NOMO-1 treated with DMSO at 0.1 percent for 48 hours (cell line): ENCODE data around the gene PGAP1.
"Not testable (repeated sequence)": the region's sequence is repeated elsewhere in the genome, so short reads cannot be mapped to it uniquely, and the experiment has no call there.

Experiments used
- DNase-seq: peaks from one replicate; lab custom pipeline; 2025; ENCODE audit not compliant: unreplicated experiment; lab: John Stamatoyannopoulos, UW

The PGAP1 gene

DNA sequence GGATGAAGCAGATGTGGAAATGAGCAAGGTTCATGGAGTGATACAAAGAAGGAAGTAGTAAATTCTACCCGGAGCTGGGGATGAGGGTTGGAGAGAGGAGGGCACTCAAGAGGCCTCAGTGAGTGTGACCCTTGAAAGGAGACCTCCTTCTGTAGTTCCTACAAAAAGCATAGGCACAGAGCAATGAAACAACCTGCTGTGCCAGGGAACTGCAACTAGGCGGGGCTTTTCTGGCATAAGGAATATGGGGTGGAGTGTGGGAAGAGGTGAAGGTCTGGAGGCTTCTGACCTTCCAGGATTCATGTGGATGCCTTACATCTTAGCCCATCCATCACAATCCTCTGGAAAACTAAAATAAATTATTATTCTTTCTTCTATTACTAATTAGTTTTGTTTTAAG lies 25.5 kb upstream of the PGAP1 start:
- no peak for DNase-seq

DNA sequence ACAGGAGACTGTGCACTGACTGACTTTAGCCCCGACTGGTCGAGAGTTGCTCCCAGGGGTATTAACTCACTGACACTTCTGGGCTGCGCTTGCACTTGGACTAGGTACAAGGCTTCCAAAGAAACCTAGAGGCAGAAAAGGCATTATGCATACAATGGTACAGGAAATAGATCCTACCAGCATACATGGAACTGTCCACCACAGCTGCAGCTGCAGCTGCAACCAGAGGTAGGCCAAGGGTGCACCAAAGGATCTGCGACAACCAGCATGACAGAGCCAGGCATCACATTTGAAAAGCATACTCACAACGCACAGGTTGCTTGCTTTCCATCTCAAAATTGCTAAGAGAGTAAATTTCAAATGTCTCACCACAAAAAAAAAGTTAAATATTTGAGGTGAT lies 22.6 kb upstream of the PGAP1 start:
- no peak for DNase-seq

DNA sequence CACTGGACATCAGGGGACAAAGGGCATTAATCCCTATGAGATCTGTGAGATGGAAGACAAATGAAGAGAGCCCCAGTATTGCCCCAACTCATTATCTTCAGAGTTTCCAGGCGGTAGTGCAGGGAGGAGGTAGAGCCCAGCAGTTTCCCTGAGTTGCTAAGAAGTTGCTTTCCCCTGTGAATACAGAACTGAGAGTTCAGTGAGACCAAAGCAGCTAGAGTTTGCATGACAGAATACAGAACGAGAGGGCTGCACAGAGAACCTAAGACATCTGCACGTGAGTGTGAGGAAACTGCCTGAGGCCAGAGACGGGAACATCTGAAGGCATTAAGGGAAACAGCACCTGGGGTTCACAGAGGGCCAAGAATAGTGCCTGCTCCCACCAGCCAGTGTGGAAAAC lies 18.1 kb upstream of the PGAP1 start:
- peak; percentile 12 for DNase-seq

DNA sequence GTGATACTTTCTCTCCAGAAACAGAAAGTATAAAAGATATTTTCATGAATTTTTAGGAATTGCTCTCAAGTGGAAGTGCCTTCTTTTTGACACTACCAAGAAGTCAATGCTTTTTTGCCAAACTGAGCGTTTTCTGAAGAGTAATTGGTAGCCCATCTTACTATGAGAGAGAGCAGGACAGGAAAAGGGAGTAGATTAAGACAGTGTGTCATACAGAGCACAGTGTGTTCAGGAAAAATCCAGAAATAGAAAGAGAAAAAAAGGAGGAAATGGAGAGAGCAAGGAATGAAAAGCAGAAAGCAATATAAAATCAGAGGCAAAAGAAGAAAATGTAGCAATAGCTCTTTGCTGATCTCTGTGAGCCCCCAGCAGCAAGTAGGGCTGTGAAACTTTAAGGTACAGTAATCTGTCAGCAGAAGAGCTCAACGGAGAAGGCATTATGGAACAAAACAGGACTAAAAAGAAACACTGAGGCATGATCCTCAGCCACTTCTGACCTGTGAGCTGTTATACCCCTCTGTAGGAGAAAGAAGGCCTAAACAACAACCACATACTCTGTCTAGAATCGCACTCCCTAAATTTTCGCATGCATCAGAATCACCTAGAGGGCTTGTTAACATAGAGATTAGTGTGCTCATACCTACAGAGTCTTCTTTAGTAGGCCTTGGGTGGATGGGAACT lies 15.0 kb upstream of the PGAP1 start:
- DNase-seq = no peak

DNA sequence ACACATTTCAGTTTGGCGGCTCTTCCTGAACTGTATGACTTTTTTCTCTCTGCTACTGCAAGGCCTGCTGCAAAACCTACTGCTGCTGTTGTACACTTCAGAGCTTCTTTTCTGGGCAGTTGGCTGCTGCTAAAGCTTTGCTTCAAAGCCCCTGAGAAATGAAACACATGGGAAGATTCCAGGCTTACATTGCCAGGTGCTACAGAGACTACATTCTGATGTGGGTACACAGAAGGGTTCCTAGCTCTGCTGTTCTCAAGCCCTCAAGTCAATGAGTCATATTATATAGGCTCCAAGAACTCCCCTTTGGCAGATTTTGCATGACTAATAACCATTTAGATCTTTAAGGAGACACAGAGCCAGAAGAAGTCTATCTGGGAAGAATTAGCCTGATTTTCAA lies 12.9 kb upstream of the PGAP1 start:
- DNase-seq = no peak

DNA sequence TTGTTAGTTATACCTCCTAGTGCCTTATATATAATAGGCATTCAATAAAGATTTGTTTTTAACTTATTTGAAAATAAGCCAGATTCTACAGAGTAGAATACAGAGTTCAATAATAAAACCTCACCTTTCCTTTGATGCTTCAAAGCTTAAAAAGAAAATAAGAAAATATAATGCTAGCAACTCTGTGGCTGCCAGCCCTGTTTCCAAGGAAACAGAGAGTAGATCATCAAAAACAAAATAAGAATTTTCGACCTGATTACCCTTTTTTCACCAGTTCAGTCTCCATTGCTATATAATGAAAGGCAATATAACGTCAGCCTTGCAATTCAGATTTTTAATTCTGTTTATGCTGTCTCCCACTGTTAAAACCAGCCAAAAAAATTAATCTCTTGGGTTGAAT lies 8.9 kb upstream of the PGAP1 start:
- DNase-seq = no peak

DNA sequence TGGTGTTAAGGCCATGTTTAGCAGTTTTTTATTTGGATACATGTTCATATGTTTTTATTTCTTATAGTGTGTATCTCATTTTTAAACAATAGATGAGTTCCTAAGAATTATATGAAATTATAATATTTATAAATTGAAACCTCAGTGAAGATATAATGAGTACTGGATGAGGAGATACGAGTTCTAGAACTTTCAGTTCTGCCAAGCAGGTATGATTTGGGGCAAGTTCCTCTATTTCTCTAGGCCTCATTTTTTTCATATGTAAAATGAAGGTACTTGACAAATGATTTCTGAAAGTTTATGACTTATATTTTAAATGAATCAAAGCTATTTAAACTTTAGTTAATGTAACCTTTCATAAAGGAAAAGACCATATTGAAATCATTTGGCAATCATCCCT lies 8.2 kb upstream of the PGAP1 start:
- DNase-seq = no peak

DNA sequence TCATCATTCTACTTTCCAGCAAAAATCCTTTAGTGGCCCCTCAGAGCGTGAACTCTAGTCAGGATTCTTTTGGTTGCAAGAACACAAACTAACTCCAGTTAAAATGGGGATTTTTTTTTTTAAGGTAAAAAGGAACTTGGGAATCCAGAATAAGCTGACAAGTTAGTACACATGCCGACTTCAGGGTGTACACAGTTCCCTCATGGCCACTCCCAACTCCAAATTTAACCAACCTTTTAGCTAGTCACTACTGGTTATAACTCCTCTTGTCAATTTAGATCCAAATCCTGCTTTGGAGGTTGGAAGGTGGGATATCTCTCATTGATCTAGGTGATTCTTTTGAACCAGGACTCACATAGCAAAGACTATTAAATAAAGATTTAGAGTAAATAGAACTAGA lies 5.0 kb upstream of the PGAP1 start:
- DNase-seq = no peak

DNA sequence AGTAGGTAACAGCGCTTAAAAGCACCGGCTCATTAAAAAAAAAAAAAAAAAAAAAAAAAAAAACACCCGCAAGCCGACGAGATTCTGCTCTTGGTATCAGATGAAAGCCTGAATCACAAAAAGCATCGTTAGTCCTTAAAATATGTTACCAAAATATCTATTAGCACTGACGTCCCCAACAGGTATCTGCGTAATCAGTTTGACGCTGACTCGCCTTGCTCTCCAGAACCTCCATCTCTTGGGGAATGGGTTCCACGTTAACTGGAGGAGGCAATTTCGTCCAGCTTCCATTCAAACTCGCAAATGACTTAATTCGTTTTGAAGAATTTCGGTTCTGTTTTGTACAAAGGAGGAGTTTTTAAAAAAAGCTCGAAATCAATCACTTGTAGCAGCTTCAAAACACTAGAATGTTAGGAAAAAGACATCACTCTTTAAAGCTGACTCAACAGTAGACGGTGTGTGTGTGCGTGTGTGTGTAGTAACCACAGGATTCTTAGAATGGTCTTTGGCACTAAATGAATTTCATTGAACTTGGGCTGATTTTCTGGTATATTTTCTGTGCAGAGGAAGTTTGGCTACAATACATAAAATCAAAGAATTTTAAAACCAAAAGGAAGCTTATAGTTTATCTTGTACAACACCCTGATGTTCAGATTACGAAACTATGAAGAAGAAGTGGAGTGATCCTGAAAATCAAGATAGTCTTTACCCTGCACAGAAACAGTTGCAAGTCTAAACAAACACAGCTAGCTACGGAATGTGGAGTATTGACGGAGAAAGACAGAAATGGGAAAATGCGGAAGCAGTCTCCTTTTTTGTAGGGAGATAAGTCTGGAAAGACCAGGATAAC lies 1.1 kb upstream of the PGAP1 start:
- peak; percentile 53 for DNase-seq

DNA sequence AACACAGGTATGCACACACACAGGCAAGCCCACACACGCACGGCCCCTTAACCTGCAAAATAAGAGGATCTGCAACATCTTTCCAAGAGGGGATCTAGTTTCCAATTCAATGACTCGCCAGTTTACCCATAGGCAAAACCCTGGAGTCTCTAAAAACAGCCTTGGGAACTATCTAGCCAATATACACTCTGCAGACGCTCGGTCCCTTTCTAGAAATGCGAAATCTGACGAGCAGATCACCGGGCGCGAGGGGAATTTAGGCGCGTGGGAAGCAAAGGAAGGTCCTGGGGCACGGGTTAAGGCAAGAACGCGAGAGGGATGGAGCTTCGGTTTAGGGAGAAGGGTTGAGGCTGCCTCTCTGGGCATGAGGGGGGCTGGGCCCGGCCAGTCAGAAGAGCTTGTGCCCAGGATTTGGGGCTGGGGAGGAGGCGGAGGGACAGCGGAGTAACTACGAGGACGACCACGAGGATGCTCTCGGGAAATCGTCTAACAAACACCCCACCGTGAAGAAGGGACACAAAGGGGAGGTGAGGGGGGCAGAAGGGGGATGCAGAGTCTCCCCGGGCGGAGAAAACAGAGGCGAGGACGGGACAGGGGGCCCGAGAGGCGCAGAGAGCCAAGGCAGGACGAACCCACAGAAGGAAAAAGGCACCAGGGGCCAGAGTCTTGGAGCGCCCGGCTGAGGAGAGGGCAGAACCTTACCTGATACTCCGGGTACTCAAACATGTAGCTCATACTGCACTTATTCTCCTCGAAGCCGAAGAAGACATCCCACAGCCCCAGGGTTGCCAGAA lies 542 bp downstream of the PGAP1 start:
- no peak for DNase-seq

DNA sequence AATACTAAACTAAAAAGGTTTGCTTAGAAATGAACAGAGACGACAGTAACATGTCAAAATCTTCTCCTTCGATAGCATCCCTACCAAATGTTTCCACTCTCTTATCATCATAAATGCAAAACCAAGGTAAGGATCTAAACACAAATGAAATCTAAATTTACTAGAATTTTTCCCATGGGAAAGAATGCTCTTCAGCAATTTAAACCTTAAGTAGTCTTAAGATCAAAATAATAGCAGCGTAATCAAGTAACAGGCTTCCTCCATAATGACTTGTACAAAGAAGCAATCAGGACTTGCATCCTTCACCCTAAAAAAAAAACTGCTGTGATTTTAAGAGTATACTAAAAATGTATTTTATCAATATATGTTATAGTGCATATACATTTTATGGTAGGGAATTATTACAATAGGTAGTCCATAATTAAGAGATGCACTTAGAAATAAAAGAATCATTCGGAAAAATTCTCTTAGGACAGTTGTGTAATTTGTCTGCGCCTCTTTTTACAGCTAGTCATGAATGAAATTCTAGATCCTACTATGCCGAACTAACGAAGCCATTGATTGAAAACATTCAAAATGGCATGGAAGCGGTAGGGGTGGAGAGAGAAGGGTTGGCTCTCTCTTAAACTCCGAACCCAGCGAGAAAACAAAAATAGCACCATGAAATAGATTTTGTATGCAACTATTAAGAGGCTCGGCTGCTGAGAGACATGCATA lies 1.3 kb downstream of the PGAP1 start:
- DNase-seq = no peak

DNA sequence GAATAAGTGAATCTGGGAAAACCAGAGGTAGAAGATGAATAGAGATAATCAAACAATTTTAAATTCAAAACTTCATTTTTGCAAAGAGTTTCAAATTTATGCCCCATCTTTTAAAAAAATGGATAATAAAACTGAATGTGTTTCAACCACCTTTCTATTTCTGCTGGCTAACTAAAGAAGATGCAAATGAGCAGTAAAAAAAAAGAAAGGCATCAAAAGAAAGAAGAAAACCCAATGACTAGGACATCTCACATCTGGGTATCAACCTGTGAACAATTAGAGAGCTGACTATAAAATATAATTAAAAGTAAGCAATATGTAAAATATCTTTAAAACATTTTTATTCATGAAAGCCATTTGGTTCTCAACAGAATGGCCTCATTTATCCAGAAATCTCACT lies 2.5 kb downstream of the PGAP1 start:
- DNase-seq = no peak

DNA sequence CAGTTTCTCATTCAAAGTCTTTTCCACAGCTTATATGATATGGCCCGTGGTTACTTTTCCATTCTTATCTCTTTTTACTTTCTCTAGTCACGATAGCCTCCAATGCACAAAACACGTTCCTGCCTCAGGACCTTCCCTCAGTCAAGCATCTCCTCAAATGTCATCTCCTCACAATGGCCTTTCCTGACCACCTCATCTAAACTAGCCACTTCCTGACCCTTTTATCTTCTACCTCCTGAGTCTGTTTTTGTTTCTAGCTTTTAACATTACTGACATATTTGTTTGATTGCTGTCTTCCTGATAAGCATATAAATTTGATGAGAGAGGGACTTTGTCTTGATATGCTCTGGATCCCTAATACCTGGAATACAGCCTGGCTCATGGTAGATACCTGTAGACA lies 7.6 kb downstream of the PGAP1 start:
- DNase-seq = no peak

DNA sequence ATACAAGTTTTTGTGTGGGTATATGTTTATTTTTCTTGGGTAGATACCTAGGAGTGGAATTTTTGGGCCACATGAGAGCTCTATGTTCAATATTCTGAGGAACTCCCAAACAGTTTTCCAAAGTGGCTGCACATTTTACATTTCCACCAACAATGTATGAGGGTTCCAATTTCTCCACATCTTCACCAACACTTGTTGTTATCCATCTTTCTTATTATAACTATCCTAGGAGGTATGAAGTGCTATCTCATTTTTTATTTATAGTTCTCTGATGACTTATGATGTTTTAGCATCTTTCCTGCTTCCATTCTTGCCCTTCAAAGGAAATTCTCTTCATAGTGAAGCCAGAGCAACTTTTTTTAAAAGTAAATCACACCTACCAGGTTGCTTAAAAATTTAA lies 8.7 kb downstream of the PGAP1 start:
- no peak for DNase-seq

DNA sequence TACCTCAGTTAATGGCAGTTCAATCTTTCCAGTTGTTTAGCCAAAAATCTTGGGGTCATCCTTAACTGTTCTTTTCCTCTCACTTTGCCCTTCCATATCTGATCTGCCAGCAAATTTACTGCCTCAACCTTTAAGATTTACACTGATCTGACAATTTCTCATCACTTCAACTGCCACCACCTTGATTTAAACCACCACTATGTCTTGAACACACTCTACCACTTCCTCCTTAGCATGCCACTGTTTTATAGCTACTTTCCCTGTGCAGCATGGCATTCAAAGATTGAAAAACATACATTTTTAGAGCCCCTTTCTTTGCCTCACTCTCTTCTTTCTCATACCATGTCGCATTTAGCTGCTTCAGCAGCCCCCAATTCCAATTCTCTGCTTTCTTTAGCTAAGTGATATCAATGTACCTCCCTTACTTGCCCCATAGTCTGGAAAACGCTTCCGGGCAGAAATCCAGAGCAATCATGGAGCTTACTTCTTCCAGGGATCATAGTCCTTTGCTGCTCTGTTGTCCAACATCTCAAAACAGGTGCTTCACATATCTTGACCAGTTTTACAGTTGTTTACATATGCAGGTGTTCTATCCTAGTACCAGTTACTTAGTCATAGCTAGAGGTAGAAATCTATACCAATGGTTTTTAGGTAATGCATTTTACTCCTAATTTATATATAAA lies 10.9 kb downstream of the PGAP1 start:
- DNase-seq = peak; percentile 27

DNA sequence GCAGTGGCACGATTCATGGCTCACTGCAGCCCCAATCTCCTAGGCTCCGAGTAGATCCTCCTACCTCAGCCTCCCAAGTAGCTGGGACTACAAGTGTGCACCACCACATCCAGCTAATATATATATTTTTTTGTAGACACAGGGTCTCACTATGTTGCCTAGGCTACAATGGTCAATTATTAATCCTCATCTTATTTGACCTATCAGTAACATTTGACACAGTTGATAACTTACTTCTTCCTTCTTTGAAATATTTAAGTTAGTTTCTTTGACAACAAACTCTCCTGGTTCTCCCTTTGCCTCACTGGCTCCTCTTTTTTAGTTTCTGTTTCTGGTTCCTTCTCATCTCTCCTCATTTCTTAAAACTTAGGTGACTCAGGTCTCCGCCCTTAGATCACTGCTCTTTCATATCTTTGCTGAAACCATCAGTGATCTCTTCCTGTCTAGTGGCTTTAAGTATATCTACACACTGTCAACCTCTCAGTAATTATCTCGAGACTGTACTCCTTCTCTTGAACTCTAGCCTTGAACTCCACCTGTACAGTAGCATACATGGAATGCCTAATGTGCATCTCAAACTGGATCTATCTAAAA lies 11.5 kb downstream of the PGAP1 start:
- peak; percentile 83 for DNase-seq

DNA sequence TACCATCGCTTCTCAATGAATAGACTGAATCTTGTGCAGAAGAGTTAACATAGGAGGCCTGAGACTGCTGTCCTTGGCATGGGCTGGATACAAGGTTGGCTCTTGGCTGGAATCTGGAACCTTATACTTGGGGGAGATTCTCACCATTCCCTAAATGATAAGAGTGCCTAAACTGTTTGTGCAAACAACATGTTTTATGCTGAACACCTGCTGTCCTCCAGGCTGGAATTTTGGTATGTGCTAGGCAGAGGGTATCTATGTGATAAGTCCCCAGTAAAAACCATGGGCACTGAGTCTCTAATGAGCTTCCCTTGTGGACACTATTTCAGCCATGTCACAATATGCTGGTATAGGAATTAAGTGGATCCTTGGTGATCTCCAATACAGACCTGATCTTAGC lies 12.8 kb downstream of the PGAP1 start:
- DNase-seq = no peak

DNA sequence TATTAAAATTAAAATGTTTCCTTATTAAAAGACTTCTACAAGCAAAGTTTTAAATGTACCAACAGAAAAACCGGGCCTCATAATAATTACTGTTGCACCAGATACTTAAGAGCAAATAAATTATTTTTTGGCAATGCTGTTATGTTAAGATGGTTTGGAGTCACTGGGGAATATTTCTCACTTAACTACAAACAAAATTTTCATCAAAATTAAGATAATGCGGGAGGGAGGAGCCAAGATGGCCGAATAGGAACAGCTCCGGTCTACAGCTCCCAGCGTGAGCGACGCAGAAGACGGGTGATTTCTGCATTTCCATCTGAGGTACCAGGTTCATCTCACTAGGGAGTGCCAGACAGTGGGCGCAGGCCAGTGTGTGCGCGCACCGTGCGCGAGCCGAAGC lies 21.1 kb downstream of the PGAP1 start:
- not testable (repeated sequence) for DNase-seq

DNA sequence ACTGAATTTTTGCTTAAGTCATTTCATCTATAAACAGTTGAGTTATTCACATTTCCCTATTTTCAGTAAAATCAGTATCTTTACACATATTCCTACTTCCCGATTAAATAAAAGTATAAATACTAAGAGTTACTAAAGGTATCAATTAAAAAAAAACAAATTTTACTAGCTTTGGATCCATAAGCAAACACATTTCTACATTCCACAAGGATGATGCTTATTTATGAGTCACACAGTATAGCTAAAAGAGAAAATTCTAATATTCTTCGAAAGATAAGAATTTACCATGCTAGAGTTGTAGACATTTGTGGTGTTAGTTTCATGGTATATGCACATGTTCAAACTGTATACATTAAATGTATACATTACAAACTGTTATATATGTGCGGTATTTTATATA lies 23.7 kb downstream of the PGAP1 start:
- no peak for DNase-seq

DNA sequence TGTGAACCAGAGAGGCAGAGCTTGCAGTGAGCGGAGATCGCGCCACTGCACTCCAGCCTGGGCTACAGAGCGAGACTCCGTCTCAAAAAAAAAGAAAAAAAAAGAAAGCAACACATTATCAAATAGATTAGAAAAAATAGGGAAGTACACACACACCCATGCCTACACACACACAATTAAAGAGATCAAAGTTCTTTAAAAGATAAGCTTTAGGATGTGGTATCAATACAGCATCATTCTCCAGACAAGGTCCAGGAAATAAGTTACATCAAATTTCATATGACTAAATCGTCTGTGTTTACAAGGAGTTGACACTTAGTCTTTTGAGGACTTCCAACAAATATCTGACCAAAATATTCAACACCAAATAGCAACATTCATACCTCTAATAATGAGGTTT lies 25.7 kb downstream of the PGAP1 start:
- no peak for DNase-seq
